ENCODE data around the gene MANSC4.

The MANSC4 gene

DNA sequence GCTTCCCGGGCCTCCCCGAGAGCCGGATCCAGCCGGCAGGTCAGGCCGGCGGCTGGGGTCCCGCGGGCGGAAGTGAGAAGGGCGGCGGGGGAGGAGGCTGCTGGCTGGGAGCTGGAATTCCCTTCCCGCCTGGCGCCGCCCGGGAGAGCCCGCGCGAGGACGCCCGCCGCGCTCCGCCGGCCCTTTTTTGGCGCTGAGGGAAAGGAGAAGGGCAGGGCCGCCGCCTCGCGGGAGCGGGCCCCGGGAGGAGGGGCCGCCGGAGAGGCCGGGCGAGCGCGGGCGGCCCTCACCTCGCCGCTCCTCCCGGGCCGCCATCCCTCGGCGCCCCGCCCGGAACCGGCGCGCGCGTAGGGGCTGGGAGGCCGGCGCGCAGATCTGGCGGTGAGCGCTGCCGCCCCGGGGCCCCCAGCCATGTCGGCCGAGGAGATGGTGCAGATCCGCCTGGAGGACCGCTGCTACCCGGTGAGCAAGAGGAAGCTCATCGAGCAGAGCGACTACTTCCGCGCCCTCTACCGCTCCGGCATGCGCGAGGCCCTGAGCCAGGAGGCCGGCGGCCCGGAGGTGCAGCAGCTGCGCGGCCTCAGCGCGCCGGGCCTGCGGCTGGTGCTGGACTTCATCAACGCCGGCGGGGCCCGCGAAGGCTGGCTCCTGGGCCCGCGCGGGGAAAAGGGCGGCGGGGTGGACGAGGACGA is at the start of gene MANSC4, which contains the start of gene KLHL42:
Gene MANSC4 (minus strand): TSS at position 317 of the 692 bp plus-strand sequence. CDS start 8,960 bp downstream, outside the sequence.
Gene KLHL42 (plus strand): TSS at position 314 of the 692 bp plus-strand sequence. CDS start 98 bp downstream, at position 412.
- peak; percentile 48 for DNase-seq (ENCODE audit: low read depth)

DNA sequence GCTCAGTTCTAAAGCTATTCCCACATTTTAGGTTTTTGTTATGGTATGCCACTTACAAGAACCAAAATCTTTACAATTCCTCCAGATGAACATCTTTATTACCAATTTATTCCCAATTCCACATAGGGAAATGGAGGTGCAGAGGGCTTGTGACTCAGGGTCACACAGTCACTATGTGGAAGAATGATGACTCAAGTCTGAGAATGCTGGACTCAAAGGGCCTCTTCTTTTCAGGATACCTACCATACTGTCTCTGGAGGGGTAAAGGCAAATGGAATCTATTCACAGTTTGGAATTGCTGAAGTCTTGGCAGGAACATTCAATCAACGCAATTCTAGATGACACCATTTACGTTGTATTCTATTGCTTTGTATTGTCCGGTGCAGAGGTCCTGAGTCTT is 48.2 kb upstream of the MANSC4 start:
- DNase-seq (ENCODE audit: low read depth), result no peak

DNA sequence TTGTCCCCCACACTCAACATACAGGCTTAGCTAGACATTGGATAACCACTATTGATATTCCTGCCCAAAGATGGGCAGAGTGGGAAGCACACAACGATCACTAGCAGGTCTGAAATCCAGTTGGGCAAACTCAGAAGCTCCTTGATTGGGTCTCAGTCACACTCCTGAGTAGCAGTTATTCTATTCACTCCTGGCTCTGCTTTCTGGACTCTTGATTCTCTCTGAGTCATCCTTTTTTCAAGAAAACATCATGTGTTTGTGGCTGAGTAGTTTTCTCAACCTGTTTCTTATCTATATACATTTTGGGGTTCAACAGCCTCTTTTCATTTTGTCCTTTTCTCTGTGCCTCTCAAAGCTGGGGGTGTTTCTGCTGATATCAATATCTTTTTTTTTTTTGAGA is 46.0 kb upstream of the MANSC4 start:
- DNase-seq (ENCODE audit: low read depth), result no peak

- DNase-seq (ENCODE audit: low read depth), result no peak
Measured at GRCh38 chr12:27824126-27824842, 44.2 kb upstream of the MANSC4 start.

GRCh38 chr12:27823038-27823437 is 43.0 kb upstream of the MANSC4 start:
- DNase-seq (ENCODE audit: low read depth), result no peak

GRCh38 chr12:27822076-27822712 is 42.2 kb upstream of the MANSC4 start:
- DNase-seq (ENCODE audit: low read depth), result peak; percentile 35

GRCh38 chr12:27821259-27821973 is 41.4 kb upstream of the MANSC4 start:
- no peak for DNase-seq (ENCODE audit: low read depth)

DNA sequence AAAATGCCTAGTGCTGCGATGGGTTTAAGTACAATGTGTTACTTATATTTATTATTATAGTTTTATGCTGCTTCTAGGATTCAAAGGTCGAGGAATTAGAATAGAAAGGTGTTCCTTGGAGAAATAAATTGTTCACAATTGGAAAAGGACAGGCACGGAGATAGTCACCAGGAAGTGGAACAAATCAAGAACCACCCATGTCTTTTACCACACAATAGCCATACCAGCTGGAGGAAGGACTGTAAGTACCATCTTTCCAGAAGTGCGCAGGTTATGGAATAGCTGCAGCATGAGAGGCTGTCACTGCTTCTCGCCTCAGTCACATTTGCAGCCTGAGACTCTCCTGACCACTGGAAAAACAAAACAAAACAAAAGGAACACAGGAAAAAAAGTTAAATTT is 40.5 kb upstream of the MANSC4 start:
- DNase-seq (ENCODE audit: low read depth), result no peak

GRCh38 chr12:27818401-27818918 is 38.4 kb upstream of the MANSC4 start:
- DNase-seq (ENCODE audit: low read depth), result no peak

DNA sequence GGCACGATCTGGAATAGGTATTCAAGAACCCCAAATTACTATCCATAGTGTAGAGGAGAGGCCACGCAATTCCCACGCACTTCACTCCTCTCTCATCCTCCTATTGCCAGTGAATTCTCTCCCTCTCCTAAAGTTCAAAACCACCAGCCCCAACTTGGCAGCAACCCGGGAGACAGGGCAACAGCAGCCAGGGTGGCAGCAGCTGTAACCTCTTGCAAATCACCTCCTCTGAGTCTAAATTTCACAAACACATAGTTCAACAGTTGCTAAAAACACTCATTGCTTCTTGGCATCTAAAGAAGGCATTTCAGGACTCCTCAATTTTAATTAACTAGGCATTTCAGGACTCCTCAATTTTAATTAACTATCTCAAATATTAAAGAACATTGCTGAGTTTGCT is 37.7 kb upstream of the MANSC4 start:
- no peak for DNase-seq (ENCODE audit: low read depth)

DNA sequence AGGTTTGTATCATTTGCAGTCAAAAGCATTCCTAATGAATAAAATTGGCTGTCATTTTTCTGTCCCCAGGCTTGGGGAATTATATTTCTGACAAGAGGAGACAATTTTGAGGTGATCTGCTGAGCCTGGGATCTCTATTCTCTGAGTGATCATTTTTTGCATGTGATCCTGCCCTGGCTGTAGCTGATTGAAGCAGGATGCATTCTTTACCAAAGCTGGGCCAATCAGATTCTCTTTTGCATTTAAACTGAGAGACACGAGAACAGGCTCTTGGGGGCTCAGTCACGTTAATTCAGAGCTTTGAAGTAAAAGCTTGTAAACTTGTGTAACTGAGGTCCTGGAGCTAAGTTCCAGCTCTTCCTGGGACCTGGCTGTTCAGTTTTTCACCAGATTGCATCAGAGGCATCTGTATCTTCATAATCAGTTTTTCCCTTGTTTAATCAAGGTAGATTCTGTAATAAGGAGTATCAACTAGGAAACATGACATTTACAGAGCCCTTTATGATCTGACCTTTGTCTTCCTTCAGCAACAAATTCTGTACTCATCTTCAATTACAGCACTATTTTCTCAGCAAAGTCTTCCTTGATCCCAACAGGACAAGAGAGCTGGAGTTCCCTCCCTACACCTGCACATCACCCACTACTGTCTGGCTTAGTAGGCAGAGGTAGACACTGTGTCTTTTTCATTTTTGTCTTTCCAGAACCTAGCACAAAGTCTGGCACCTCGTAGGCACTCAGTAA is 35.0 kb upstream of the MANSC4 start:
- DNase-seq (ENCODE audit: low read depth), result no peak

DNA sequence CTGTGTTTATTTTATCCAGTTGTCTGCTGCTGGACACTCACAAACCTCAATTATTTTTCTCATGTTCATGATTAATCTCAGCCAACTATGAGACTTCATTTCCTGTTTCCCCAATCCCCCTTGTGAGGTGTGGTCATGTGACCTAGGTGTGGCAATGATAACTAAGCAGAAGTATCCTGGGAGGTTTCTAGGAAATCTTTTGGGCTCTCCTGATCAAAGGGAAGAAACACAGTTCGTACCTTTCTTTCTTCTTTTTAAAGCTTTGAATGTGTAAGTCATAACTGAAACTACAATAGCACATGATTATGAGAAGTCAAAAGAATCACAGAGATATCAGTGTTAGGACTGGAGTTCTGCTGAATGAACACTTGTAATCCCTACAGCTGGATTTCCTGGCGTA is 34.4 kb upstream of the MANSC4 start:
- DNase-seq (ENCODE audit: low read depth), result no peak

GRCh38 chr12:27812502-27812901 is 32.5 kb upstream of the MANSC4 start:
- no peak for DNase-seq (ENCODE audit: low read depth)

DNA sequence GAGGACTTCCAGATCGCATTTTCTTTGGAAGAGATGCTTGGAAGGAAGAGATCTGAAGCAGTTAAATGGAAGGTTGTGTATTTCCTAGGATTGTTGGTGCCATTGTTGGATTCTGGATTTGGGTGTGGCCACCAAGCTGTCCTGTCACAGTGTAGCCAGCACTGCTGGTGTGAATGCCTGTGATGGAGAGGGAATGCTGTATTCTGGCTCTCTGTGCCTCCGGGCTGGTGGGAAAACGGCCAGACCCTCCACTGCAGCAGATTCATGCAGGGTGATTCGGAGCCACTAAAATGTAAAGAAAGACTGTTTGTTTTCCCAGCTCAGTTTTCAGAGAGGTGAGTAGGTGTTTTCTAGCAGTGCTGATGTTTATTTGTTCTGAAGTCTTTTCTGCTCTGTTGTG is 30.7 kb upstream of the MANSC4 start:
- no peak for DNase-seq (ENCODE audit: low read depth)

DNA sequence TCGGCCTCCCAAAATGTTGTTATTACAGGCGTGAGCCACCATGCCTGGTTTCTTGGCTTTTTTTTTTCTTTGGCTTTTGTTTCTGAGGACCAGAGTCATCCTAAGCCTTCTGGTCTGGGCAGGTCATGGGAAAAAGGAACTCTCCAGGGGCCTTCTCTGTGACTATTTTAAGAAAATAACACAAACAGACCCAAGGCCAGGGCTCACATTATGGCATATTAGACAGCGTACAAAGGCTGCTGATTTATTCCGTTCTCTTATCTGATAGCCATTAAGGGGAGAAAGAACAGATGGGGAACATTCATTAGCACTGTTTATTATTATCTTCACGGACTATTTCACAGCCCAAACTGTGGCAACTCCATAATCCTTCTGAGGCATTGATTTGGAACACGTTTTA is 28.8 kb upstream of the MANSC4 start:
- no peak for DNase-seq (ENCODE audit: low read depth)

GRCh38 chr12:27807063-27807703 is 27.1 kb upstream of the MANSC4 start:
- no peak for DNase-seq (ENCODE audit: low read depth)

DNA sequence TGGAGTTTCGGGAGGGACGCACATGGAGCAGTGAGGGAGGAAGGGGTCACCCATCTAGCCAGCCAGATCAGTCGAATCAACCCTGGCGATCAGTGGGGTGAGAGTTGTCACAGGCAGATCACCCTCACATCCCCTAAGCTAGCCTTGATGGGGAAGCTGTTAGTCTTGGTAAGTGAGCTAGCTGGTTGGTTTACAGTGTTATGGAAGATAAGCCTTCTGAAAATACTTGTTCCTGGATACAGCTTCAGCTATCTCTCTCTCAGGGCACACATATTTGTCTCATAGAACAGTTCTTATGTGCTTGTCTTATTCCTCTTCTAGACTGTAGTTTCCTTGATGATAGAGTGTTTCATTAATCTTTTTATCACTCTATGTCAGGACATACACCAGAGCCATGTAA is 26.2 kb upstream of the MANSC4 start:
- DNase-seq (ENCODE audit: low read depth), result no peak

DNA sequence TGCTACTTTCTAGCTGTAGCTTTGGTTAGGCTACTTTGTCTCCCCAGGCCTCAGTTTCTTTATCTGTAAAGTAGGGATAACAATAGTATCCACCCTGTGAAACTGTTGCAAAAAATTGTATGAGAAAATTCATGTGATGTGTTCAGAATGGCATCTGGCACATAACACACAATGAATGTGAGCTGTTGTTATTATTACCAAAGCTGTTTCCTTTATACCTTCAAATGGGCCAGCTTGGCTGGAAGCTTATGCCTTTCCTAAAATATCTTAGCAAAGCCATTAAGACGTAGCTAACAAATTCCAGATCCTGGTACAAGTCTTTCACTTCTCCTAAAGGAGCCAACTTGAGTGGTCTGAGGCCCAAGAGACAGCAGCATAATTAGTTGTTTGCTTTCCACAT is 25.2 kb upstream of the MANSC4 start:
- no peak for DNase-seq (ENCODE audit: low read depth)

DNA sequence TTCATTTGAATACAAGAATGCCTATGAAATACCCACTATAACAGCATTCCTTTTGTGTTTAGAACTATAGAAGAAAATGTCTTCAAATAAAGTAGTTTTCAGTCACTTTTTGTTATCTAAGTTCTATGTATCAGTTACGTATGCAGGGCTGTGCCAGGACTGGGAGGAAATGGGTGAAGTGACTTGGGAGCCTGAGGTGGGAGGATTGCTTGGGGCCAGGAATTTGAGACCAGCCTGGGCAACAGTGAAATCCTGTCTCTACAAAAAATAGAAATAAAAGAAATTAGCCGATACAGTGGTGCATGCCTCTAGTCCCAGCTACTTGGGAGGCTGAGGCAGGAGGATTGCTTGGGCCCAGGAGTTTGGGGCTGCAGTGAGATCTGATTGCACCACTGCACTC is 22.9 kb upstream of the MANSC4 start:
- DNase-seq (ENCODE audit: low read depth), result no peak

DNA sequence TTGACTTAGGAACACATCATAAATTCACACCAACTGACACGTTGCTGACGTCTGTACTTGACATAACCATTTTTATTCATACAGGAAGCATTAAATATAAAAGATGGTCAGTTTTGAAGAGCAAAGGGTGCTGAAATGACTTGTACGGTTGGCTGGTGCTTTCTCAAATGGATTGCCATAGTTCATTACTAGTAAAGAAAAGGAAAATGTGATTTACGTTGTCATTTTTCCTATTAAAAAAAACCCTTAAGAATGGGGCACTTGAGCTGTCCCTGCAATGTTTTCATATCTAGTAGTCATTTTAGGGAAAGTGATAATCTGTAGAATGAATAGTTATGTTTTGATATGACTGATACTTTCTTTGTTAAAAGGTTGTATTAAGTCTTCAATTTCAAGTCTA is 22.5 kb upstream of the MANSC4 start:
- DNase-seq (ENCODE audit: low read depth), result no peak

GRCh38 chr12:27801630-27802029 is 21.6 kb upstream of the MANSC4 start:
- DNase-seq (ENCODE audit: low read depth), result no peak

Data from activated T-helper 1 cell treated with Interleukin-2 at 50 U/mL for 16 hours (primary cell).